Neural progenitor cell (in vitro differentiated cells): ENCODE data around the gene MGAT3.

Source experiments
- EZH2phosphoT487 ChIP-seq: fragments of 200-600 bp; sonication (generic); IDR thresholded peaks from 2 replicates; pipeline ENCODE4 v1.6.1; 2017; ENCODE audit warnings: antibody characterized with exemption
- TF ChIP-seq, protein P1 (sequence below): fragments of 200-600 bp; sonication (generic); IDR thresholded peaks from 2 replicates; pipeline ENCODE4 v1.5.1; 2017; ENCODE audit warnings: antibody characterized with exemption, mild to moderate bottlenecking

DNA sequence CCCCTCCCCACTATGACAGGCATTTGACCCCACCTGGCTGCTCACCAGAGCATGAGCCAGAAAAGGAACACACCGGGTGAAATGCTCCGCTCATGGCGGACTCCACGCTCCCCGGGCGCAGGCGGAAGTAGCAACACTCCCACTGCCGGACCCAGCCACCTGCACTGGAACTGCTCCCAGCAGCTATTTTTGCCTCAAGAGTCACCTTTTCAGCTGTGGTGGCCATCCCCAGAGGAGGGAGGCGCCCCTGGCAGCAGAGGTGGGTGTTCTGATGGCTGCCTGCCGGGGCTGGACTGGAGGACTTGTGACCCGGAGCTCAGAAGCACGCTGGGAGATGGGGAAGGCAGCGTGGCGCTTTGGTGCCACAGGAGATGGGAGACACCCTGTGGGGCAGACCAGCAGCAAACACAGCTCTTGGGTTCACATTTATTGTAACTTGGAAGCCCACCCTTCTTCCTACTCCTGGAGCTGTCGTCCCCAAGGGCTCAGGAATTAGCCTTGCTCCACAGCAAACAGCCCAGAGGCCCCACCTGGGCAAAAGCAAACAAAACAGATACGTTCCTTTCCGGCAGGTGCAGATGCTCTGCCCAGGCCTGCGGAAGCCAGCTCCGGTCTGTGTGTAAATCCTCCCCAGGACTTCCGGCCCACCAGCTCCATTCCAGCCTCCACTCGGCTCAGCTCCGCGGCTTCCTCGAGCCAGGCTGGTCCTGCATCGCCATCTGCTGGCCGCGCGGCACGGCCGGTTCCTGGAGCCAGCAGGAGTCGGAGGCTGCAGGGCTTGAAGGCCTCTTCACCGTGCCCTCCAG, 72.1 kb downstream of the MGAT3 start:
- TF ChIP-seq, protein P1, sequence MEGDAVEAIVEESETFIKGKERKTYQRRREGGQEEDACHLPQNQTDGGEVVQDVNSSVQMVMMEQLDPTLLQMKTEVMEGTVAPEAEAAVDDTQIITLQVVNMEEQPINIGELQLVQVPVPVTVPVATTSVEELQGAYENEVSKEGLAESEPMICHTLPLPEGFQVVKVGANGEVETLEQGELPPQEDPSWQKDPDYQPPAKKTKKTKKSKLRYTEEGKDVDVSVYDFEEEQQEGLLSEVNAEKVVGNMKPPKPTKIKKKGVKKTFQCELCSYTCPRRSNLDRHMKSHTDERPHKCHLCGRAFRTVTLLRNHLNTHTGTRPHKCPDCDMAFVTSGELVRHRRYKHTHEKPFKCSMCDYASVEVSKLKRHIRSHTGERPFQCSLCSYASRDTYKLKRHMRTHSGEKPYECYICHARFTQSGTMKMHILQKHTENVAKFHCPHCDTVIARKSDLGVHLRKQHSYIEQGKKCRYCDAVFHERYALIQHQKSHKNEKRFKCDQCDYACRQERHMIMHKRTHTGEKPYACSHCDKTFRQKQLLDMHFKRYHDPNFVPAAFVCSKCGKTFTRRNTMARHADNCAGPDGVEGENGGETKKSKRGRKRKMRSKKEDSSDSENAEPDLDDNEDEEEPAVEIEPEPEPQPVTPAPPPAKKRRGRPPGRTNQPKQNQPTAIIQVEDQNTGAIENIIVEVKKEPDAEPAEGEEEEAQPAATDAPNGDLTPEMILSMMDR = peak; percentile 93
- no peak for TF ChIP-seq EZH2phosphoT487
